NCI-H1417 (cell line): ENCODE measurements around the gene TMEM191B.
"Not testable (repeated sequence)": the region's sequence is repeated elsewhere in the genome, so short reads cannot be mapped to it uniquely, and the experiment has no call there.

Source experiments
- DNase-seq, 3 experiments: peaks; one replicate each; lab custom pipeline; 2025; lab: John Stamatoyannopoulos, UW

TMEM191B gene

DNA sequence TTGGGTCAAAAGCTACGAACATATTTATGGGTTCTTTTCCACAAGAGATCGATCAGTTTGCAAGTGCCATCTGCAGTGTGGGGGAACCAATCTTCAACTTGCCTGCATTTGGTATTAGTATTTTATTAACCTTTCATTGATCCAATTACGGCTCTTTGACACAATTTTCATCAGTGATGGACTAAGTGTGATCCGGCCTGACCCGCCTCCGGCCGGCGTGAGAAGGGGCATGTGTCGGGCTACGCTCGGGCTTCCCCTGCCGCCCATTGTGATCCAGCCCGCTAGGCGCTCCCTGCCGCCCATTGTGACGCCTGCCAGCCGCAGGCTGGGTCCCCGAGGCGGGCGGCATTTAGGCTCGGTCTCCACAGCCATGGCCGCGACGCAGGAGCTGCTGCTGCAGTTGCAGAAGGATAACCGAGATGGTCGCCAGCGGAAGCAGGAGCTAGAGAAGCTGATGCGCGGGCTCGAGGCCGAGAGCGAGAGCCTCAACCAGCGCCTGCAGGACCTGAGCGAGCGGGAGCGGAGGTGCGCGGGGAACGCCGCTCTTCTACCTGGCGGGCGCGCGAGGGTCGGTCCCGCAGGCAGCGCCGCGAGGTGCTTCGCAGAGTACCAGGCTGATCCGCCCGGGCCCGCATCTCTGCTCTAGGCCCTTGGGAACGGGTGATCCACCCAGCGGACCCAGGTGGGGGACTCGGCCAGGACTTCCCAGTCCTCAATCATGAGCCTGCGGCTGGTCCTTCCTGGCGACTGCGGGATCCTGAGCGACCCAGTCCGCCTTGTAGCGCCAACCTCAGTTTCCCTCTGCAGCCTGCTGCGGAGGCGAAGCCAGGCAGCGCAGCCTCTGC, at the start of gene TMEM191B:
Gene TMEM191B, plus strand, starts transcription at position 51 of the 845 bp plus-strand sequence. Its CDS starts 179 bp downstream, at position 230.
- not testable (repeated sequence) for DNase-seq

DNA sequence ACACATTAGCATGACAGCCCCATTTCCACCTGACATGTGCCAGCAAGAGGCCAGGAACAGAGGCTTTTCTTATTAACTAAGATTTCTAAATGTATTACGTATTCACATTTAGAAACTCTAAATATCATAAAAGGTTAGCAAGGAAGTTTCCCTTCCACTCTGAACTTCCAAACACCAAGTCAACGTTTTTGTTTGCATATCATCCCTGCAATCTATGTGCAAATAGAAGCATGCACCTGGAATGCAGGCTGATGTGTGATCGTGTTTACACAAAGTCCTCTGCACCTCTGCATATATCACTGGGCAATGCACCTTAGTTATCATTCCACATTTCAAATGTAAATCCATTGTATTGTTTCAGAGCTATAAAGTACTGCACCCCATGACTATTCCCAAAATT, 31.4 kb upstream of the TMEM191B start:
- DNase-seq: not testable (repeated sequence)

DNA sequence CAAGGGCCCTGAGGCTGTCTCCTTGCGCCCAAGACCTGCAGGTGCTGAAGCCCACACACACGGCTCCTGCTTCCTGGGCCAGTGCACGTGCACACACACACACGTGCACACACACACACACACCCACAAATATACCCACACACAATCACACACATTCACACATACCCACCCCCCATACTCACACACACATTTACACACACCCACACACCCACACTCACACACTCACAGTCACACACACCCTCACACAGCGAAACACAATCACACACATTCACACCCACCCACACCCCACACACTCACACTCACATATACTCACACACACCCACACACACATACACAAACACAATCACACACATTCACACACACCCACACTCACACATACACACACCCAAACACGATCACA, 16.3 kb upstream of the TMEM191B start:
- DNase-seq: not testable (repeated sequence)

DNA sequence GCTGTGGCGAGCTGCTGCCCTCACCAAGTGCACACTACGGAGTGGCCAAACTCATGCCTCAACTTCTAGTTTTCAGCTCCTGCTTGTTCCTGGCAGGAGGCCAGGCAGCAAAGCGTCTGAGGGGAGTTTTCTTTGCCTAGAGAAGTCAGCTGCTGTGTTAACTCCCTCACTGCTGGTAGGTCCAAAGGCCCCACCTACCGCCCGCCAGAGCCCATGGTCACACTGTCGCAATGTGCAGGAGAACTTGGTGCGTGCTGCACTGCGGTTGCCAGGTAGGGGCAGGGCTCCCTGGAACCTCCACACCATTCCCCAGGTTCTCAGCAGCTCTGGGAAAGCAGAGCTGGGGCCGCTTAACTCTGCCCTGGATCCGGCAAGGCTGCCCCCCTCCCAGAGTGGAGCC, 15.2 kb upstream of the TMEM191B start:
- DNase-seq: not testable (repeated sequence)

DNA sequence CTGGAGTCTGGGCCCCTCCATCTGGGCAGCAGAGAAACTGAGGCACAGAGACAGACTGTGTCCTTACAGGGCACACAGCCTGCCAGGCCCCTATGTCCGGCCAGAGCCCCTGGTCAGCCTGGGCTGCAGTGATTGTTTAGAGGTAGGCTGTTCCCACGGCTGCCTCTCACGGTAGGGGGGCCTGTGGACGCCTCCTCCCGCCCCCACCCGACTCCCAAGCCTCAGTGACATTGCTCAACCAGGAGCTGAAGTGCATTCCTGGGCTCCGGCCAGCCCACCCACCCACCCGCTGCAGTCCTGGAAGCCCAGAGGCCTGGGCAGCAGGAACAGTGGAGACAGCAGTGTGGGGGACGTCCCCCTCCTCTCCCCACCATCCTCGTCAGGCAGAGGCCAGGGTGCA, 14.1 kb upstream of the TMEM191B start:
- not testable (repeated sequence) for DNase-seq

DNA sequence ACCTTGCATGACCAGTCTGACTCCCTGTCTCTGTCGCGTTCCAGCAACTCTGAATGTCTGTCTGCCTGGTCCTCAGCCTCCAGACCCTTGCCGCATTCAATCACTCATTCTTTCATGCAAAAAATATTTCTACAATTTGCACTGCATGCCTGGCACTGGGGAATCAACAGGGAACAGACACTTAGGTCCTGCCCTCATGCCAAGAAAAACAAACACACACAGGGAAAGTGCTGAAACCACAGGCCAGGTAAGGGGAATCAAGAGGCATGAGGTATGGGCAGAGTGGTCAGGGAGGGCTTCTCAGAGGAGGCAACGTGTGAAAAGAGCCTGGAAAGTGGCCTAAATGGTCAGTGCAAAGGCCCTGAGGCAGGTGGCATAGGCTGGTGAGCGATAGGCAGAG, 9.5 kb upstream of the TMEM191B start, which contains the start of gene GGTLC3:
Gene GGTLC3, minus strand, starts transcription at position 101 of the 400 bp plus-strand sequence. CDS start 264 bp downstream, outside the sequence.
- not testable (repeated sequence) for DNase-seq

DNA sequence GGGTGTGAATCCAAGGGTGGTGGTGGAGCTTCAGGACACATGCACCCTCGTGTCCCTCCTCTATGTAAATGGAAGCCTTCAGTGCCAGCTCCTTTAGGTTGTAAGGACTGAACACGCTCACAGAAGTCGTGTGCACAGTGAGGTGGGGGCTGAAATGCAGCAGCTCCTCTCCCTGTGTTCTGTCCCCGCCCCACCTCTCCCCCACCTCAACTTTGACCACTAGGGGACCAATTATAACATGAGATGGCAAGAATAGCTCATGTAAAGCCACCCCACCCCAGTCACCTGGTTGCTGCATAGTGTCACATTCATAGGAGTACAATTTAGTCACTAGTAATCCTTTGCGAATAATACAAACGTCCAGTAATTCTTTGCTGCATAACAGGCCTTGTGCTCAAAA, 4.8 kb upstream of the TMEM191B start:
- not testable (repeated sequence) for DNase-seq

DNA sequence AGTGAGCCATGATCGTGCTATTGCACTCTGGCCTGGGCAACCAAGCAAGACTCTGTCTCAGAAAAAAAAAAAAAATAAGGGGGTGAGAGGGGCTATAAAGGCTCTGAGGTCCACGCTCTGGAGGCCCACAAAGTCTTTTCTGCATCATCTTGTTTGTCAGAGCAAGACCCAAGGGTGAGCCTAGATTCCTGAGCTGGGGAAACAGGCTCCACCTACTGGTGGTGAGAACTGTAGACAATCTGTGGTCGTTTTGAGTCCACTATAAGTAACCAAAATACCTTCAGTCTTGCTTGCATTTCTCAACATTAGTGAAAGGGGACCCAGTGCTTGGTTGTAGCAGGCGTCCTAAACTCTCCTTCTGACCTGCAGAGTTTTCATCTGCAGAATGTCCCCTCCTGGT, 4.3 kb upstream of the TMEM191B start:
- DNase-seq: not testable (repeated sequence)

DNA sequence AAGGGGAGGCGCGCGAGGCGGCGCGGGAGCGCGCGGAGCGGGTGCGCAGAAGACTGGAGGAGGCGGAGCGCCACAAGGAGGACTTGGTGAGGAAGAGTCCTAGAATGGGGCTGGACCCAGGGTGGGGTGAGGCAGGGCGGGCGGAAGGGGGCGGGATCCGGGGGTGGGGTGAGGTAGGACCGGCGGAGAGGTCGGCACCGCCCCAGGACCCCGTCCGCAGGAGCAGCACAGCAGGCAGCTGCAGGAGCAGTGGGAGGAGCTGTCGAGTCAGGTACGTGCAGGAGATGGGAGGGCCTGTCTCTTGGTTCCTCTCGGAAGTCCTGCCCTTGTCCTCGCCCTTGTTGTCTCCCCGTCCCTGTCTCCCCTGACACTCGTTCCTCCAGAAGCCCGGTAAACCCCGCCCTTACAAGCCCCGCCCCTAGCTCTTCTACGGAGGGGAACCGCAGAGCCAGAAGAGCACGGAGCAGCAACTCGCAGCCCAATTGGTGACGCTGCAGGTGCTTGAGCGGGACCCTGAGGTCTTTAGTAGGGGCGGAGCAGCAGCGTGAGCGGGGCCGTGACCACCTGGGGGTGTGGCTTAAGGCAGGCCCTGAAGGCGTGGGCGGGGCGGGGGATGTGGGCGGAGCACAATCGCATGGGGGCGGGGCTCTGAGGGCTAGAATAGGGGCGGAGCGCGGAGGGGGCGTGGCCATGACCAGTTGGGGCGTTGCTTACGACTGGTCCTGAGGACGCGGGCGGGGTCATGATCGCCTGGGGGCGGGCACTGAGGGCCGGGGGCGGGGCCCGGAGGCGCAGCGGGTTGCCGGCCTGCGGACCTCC, 1.2 kb downstream of the TMEM191B start:
- DNase-seq: not testable (repeated sequence)

DNA sequence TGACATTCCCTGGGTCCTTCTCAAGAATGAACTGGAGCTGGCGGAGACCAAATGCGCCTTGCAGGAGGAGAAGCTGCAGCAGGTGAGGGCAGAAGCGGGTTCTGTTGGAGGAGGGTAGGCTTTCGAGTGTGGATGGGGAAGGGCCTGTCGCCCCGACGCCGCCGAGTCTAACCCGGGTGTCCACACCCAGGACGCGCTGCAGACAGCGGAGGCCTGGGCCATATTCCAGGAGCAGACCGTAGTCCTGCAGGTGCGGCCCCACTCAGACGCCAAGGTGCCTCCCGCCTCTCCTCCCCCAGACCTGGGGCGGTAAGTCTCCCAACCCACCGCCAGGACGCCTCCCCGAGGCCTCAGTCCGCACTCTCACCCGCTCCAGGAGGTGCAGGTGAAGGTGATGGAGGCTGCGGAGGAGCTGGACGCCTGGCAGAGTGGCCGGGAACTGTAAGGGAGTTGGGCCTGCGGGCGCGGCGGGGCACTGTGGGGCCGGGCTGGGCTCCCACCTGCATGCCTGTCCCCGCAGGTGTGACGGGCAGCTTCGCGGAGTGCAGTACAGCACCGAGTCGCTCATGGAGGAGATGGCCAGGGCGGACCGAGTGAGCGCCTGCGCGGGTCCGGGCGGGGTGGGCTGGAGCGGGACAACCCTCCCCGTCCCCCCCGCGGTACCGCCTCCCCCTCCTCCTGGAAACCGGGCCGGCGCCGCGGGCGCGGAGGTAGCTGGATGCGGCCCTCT, 2.0 kb downstream of the TMEM191B start:
- not testable (repeated sequence) for DNase-seq

DNA sequence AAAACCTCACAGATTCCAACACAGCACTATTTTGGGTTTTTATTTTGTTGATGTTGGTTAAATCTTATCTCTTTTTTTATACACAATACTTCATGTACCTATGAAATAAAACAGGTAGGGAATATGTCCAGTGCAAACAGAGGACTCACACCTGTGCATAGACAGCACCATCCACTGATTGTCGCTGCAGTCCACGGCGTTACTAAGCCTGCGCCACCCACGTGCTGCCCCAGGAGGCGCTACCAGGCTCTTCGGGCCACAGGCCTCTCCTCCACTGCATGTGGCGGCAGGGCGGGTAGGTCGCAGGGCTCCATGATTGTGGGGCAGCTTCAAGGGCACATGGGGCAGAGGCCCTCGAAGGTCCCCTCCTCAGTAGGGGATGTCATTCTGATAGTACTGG, 6.0 kb downstream of the TMEM191B start:
- not testable (repeated sequence) for DNase-seq

DNA sequence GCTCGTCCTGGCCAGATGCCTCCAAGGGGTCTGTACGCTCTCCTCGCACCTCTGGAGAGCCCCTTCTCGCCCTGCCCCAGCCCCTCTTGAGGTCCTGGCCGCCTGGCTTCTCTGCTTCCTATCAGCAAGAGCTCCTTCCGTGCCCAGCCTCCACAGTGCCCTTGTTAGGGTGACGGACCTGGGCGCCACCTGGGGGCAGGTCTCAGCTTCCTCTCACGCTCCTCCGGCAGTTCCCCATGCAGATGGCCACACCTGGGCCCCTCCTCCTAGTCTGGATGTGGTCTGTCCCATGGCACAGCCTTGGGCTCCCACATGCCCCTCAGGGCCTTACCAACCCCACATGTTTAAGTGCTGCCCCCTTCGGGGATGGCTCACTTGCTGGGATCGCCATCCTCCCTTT, 6.7 kb downstream of the TMEM191B start:
- not testable (repeated sequence) for DNase-seq

DNA sequence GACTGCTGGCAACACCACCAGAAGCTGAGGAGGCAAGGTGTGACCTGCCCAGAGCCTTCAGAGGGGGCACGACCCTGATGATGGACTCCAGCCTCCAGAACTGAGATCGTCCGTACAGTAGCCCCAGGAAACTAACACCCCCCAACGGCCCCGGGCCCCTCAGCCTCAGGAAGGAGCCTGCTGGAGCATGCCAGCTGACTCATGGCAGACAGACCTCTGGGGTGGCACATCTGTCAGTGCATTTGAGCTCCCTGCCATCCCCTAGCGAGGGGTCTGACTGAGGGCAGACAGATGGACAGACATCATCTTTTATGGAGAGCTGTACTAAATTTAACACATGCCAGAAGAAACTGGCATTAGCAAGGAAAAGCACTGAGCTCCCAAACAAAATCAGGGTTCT, 12.4 kb downstream of the TMEM191B start:
- DNase-seq: not testable (repeated sequence)

DNA sequence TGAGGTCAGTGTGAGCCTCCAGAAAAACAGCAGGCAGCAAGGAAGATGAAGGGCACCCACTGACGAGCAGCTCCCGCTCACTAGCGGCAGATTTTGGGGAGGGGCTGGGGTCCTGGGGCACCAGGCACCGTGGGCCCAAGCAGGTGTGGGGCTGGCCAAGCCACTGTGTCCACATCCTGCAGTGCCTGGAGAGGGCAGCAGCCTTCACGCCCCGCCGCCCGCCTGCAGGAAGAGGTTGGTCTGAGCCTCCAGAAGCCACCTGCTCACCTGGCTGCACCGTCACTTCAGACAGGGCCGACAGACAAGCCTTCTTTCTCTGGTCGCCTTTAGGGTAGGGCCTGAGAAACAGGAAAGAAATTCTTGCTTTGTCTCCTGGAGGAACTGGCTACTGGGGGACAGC, 15.8 kb downstream of the TMEM191B start:
- not testable (repeated sequence) for DNase-seq

DNA sequence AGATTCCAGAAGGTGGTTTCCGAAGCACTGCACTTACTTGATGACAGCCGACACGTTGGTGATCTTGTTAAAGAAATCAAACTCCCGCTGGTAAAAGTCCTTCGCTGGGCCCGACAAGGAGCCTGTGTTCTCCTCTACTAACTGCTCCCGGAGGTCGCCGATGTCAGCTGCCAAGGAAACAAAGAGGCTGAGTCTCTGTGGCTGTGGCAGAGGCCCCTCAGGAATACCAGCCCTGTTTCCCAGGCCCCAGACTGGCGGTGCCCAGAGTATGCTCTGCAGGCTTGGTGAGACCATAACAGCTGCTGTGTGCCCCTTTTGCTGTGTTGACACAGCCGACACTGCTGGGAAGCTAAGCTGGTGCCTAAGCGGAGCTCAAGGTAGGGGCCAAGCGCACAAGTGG, 17.0 kb downstream of the TMEM191B start:
- DNase-seq: not testable (repeated sequence)

DNA sequence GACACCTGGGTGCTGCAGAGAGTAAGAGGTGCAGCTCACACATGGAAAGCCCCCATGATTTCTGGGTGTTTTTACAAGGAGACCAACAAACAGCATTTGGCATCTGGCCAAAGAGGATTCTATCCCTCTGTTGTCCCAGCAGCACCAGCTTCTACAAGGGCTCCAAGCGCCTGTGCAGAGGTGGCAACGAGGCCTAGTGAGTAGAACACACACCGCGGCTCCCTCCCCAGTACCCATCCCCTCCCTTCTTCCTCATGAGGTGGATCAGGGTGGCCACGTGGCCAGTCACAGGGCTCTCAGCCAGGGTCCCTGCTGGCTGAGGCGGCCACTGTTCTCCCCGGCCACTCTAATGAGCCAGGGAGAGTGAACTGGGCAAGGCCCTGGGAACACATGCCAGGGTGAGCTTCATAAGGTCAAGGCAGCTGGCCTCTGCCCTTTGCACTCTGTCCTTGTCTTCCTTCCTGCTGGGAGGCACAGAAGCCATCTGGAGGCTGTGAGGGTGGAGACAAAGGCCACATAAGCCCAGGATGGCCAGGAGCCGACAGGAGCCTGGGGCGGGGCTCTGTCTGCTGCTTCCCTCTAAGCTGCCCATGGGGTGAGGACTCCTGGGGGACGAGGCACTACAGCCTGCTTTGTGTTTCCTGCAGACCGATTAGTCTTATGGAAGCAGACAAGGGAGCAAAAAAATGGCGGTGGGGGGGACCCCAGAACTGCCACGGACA, 22.0 kb downstream of the TMEM191B start:
- not testable (repeated sequence) for DNase-seq

DNA sequence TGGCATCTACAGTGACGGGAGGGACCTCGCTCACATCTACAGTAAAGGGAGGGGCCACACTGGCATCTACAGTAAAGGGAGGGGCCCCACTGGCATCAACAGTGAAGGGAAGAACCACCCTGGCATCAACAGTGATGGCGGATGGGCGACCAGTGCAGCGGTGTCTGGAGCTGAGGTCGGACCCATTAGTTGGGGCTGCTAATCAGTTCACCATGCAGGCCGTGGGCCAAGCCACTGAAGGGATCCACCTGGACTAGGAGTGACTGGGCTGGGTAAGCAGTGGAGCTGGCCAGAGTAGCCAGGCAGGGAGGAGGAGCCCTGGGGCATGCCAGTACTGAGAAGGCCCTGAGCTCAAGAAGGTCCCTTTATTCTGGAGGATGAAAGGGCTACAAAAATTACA, 23.4 kb downstream of the TMEM191B start:
- DNase-seq: not testable (repeated sequence)

DNA sequence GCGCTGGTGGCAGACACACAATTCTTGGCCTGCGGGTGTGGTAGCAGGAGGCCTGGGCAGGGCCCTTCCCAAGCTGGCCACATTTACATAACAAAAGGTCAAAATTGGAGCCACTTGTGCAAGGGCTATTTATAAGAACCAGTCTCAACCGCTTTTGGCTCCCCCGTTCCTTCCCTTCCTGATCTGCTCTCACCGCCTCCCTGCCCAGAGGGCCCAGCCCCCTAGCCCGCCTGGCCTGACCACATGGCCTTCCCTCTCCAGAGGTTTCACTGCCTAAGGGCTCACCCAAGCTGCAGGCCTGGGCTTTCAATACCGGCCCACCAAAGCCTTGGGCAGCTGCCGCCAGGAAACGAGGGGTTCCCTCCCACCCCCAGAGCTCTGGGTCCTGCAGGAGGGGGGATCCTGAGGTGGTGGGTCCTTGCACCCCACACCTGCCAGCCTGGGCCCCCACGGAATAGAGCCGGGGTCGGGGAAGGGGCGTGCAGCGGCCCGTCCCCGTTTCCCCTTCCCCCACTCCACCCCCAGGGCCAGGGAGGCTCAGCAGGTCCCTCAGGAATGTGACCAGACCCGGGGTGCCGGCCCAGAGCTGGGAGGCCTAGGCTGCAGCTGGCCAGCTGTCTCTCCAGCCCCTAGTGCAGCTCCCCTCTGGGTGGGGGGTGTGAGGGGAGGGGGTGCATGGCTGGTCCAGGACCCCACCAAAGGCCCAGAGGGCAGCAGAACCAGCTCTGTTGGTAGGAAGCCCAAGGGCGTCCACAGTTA, 25.4 kb downstream of the TMEM191B start:
- DNase-seq: not testable (repeated sequence)

DNA sequence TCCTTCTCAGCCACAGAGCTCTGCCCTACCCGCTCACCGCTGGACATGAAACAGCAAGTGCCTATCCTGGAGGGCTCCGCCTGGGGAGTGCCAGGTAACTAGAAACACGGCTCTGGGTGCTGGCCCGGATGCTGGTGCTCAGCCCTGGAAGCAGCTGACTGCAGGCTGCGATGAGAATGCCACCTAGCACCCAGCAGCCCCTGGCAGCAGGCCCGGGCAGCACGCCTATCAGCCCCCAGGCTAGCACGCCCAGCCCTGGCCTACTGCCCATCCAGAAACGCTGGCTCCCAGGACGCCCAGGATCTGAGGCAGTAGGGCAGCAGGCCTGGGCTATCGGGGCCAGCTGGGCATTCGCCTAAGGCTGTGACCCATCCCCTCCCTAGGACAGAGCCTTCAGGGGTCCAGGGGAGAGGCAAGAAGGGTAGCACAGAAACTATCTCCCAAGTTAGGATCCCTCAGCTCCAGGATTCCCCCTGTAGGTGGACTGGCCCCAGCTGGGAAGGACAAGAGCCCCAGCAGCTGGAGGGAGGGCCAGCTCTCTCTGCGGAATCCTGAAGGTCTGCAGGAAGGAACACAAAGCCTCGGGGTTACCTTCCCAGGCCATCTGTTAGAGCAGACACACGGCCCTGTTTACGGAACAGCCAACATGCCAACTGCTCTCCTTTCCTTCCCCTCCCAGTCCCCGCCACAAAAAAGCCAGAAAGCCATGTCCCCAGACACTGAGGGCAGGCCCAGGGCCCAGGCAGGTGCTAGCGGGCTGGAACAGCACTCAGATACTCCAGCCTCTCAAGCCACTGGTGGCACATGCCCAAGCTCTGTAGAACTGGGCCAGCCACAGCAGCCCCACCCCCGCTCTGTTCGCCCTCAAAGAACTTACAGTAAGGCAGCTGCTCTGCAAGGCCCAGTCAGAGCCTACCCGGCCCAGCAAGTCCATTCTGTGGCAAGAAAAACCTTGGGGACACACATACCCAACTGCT, 27.0 kb downstream of the TMEM191B start:
- DNase-seq: not testable (repeated sequence)
